ENCODE data around the gene MYZAP.

DNA sequence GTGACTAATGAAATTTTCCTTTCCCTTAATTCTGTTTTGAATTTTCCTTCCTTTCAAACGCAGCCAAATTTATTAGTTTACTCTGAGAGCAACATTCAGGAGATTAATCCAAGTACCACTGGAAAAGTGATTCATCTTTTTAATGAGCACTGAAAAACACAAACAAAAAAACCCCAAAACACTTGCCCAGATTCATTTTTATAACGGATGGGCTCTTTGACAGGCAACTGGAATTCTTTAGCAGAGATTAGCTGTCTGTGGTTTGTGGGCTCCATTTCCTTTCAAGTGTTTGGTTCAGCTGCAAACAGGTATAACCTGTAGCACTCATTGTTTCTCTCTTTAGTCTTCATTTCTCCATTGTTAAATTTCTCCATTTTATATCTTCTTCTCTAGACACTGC is 111.7 kb downstream of the MYZAP start:
- TF ChIP-seq, protein P1, sequence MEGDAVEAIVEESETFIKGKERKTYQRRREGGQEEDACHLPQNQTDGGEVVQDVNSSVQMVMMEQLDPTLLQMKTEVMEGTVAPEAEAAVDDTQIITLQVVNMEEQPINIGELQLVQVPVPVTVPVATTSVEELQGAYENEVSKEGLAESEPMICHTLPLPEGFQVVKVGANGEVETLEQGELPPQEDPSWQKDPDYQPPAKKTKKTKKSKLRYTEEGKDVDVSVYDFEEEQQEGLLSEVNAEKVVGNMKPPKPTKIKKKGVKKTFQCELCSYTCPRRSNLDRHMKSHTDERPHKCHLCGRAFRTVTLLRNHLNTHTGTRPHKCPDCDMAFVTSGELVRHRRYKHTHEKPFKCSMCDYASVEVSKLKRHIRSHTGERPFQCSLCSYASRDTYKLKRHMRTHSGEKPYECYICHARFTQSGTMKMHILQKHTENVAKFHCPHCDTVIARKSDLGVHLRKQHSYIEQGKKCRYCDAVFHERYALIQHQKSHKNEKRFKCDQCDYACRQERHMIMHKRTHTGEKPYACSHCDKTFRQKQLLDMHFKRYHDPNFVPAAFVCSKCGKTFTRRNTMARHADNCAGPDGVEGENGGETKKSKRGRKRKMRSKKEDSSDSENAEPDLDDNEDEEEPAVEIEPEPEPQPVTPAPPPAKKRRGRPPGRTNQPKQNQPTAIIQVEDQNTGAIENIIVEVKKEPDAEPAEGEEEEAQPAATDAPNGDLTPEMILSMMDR (IDR thresholded peaks at IDR 0.05; ENCODE audit: poor library complexity, severe bottlenecking) = no peak
- TF ChIP-seq EZH2 (IDR thresholded peaks at IDR 0.05; ENCODE audit: borderline replicate concordance, insufficient read depth, low read length, poor library complexity, severe bottlenecking) (no peak), POLR2AphosphoS5 (IDR thresholded peaks at IDR 0.05) (no peak), EP300 (conservative IDR thresholded peaks at IDR 0.05; ENCODE audit: poor library complexity, severe bottlenecking) (no peak), TAF1 (IDR thresholded peaks at IDR 0.05; ENCODE audit: low read depth) (no peak), SMC3 (conservative IDR thresholded peaks at IDR 0.05; ENCODE audit: poor library complexity) (no peak), RAD21 (conservative IDR thresholded peaks at IDR 0.05) (no peak)
